Keratinocyte (primary cell): ENCODE data around the gene THSD7B. TPM values are rescaled to one million over a fixed set of nuclear protein-coding genes. Genes with fewer than 3 reads are reported as not detected.

Experiments used
- DNase-seq: peaks from one replicate; pipeline ENCODE4 v3.0.0-alpha.2; 2011; ENCODE audit warnings: low read depth, missing footprints, low spot score
- FAIRE-seq: peaks from 2 replicates; lab custom pipeline; 2011; peaks lifted over from hg19 to GRCh38; lab: Jason Lieb, UNC
- H2AFZ ChIP-seq: 2 replicates; pipeline ENCODE4 v1.6.0; 2012; ENCODE audit warnings: low read length, control low read depth, inconsistent platforms; ENCODE audit not compliant: control insufficient read depth
- H3K27ac ChIP-seq: 2 replicates; pipeline ENCODE4 v1.5.1; 2011; ENCODE audit warnings: low read length; ENCODE audit not compliant: control insufficient read depth, insufficient read depth
- H3K27me3 ChIP-seq: 3 replicates; pipeline ENCODE4 v1.6.0; 2011; ENCODE audit warnings: low read length; ENCODE audit not compliant: control insufficient read depth, insufficient read depth; ENCODE audit errors: extremely low read depth
- H3K36me3 ChIP-seq, 2 experiments: 2 replicates in 1 of 2; 3 replicates in 1 of 2; pipeline ENCODE4 v1.5.1; 2011; ENCODE audit warnings: low read length in 2 of 2, mild to moderate bottlenecking in 1 of 2; ENCODE audit not compliant: control insufficient read depth in 2 of 2, insufficient read depth in 2 of 2; ENCODE audit errors: extremely low read depth in 1 of 2
- H3K4me1 ChIP-seq: 3 replicates; pipeline ENCODE4 v1.5.1; 2011; ENCODE audit warnings: low read length; ENCODE audit not compliant: control insufficient read depth, insufficient read depth; ENCODE audit errors: extremely low read depth
- H3K4me2 ChIP-seq: 3 replicates; pipeline ENCODE4 v1.6.0; 2011; ENCODE audit warnings: low read depth, low read length; ENCODE audit not compliant: control insufficient read depth, insufficient read depth; ENCODE audit errors: extremely low read depth
- H3K4me3 ChIP-seq, 3 experiments: fragments of 200-600 bp in 1 of 3; sonication (generic) in 1 of 3; 2 replicates in 2 of 3; 3 replicates in 1 of 3; pipeline ENCODE4 v1.5.1; 2011 to 2016; ENCODE audit warnings: low read length in 3 of 3, mild to moderate bottlenecking in 3 of 3, control low read depth in 2 of 3, inconsistent platforms in 1 of 3, low read depth in 1 of 3, mixed read lengths in 1 of 3, mixed run types in 1 of 3, moderate library complexity in 1 of 3; ENCODE audit not compliant: control insufficient read depth in 2 of 3, insufficient read depth in 2 of 3; ENCODE audit errors: extremely low read depth in 1 of 3
- H3K79me2 ChIP-seq: 2 replicates; pipeline ENCODE4 v1.6.0; 2012; ENCODE audit warnings: low read length; ENCODE audit not compliant: control insufficient read depth, insufficient read depth
- H3K9ac ChIP-seq: 3 replicates; pipeline ENCODE4 v1.6.0; 2011; ENCODE audit warnings: low read length; ENCODE audit not compliant: control insufficient read depth, insufficient read depth; ENCODE audit errors: extremely low read depth
- H3K9me1 ChIP-seq: 3 replicates; pipeline ENCODE4 v1.6.0; 2011; ENCODE audit warnings: low read length; ENCODE audit not compliant: control insufficient read depth, insufficient read depth; ENCODE audit errors: extremely low read depth
- H3K9me3 ChIP-seq: 2 replicates; pipeline ENCODE4 v1.5.1; 2012; ENCODE audit warnings: low read depth, low read length; ENCODE audit not compliant: control insufficient read depth
- H4K20me1 ChIP-seq: 3 replicates; pipeline ENCODE4 v1.6.0; 2011; ENCODE audit warnings: low read length; ENCODE audit not compliant: control insufficient read depth, insufficient read depth; ENCODE audit errors: extremely low read depth
- EZH2 ChIP-seq: IDR thresholded peaks from one replicate; pipeline ENCODE4 v1.6.1; 2012; ENCODE audit warnings: inconsistent platforms, mild to moderate bottlenecking, low read length, moderate library complexity
- dilution Hi-C: fragments of 300-500 bp; cut with MboI; formaldehyde crosslinking; loops from one replicate; pipeline ENCODE4 v1.7.0; 2020; ENCODE audit warnings: low sequenced_read_pairs; ENCODE audit not compliant: extremely low pct_ligation_motif_present
- polyA plus RNA-seq, 5 experiments: library from polyadenylated mRNA; depleted of rRNA in 3 of 5; stranded (reverse) in 3 of 5; stranded (forward) in 1 of 5; unstranded in 1 of 5; fragments of >200 nt; gene quantifications; 1 replicate in 1 of 5; 2 replicates in 3 of 5; 3 replicates in 1 of 5; pipeline versions ENCODE4 v1.2.1 to v1.2.3, GENCODE V29; 2011 to 2012; ENCODE audit warnings: missing spikeins in 2 of 5, low read depth in 1 of 5, low replicate concordance in 1 of 5
- TF ChIP-seq, protein P1 (sequence below), 3 experiments: IDR thresholded peaks in 1 of 3; conservative IDR thresholded peaks in 1 of 3; optimal IDR thresholded peaks in 1 of 3; 2 replicates in 2 of 3; 3 replicates in 1 of 3; pipeline versions ENCODE3 to v1.5.1; 2011; ENCODE audit warnings: low read length in 3 of 3, mild to moderate bottlenecking in 3 of 3, moderate library complexity in 2 of 3, control low read depth in 1 of 3, inconsistent platforms in 1 of 3; ENCODE audit not compliant: insufficient read depth in 2 of 3; ENCODE audit errors: extremely low read depth in 1 of 3

THSD7B gene
- polyA plus RNA-seq, 1 donor (not counting 4 experiments of a cell fraction or from before 2014, with no cell fraction given), result 0.04 TPM

GRCh38 chr2:137333386-137334165, 568.2 kb downstream of the THSD7B start:
- no peak overlapping the region for H2AFZ ChIP-seq
- dilution Hi-C loops, result no loop called here
- DNase-seq, result no peak

DNA sequence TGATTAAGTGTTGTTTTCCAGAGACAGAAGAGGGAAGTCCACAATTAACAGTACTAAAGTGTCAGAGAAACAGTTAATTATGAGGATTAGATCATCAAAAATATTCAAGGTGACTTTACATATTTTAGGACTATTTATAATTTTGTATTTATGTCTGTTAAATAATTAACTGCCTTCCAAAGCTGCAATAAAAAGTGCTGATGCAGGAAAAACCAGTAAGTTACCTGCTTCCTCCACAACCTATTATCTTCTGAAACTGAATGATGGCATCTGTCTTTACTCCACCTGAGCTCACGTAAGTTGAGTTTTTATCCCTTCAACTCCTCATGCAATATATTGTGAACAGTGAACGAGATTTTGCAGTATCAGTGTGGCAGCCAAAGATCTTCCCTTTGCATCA, 570.7 kb downstream of the THSD7B start:
- DNase-seq, result no peak
- H3K9me1 ChIP-seq, result no peaks in the 10 kb centered on the region
- H3K9ac ChIP-seq, result no peak overlapping the region
- no peak overlapping the region for H3K27ac ChIP-seq
- H4K20me1 ChIP-seq, result no peaks in the 10 kb centered on the region
- no peak for TF ChIP-seq EZH2
- TF ChIP-seq, protein P1, sequence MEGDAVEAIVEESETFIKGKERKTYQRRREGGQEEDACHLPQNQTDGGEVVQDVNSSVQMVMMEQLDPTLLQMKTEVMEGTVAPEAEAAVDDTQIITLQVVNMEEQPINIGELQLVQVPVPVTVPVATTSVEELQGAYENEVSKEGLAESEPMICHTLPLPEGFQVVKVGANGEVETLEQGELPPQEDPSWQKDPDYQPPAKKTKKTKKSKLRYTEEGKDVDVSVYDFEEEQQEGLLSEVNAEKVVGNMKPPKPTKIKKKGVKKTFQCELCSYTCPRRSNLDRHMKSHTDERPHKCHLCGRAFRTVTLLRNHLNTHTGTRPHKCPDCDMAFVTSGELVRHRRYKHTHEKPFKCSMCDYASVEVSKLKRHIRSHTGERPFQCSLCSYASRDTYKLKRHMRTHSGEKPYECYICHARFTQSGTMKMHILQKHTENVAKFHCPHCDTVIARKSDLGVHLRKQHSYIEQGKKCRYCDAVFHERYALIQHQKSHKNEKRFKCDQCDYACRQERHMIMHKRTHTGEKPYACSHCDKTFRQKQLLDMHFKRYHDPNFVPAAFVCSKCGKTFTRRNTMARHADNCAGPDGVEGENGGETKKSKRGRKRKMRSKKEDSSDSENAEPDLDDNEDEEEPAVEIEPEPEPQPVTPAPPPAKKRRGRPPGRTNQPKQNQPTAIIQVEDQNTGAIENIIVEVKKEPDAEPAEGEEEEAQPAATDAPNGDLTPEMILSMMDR (optimal IDR thresholded peaks at IDR 0.05 in 1 of 3, IDR thresholded peaks at IDR 0.05 in 1 of 3, conservative IDR thresholded peaks at IDR 0.05 in 1 of 3; ENCODE audit: extremely low read depth in 1 of 3, insufficient read depth in 2 of 3, low read length in 3 of 3), result no peak
- H3K4me2 ChIP-seq, result no peak overlapping the region
- FAIRE-seq, result no peak
- no peak overlapping the region for H3K4me3 ChIP-seq
- no peaks in the 10 kb centered on the region for H3K79me2 ChIP-seq
- no peaks in the 10 kb centered on the region for H3K27me3 ChIP-seq
- H2AFZ ChIP-seq, result no peak overlapping the region
- no peaks in the 10 kb centered on the region for H3K36me3 ChIP-seq
- no peaks in the 10 kb centered on the region for H3K9me3 ChIP-seq
- H3K4me1 ChIP-seq, result peaks cover 9% of the 10 kb centered on the region
- dilution Hi-C loops, result no loop called here

More at GRCh38 chr2:137333386-137334165, 568.2 kb downstream of the THSD7B start:
- Histone ChIP-seq H3K9me1 (no peaks in the 10 kb centered on the region), H3K36me3 (no peaks in the 10 kb centered on the region), H3K27me3 (no peaks in the 10 kb centered on the region), H3K79me2 (no peaks in the 10 kb centered on the region), H3K9ac (no peak overlapping the region), H3K4me1 (peaks cover 9% of the 10 kb centered on the region), H3K9me3 (no peaks in the 10 kb centered on the region), H3K4me3 (no peak overlapping the region), H3K4me2 (peak overlapping the region; percentile 11), H3K27ac (no peak overlapping the region), H4K20me1 (no peaks in the 10 kb centered on the region)
- TF ChIP-seq, protein P1 (optimal IDR thresholded peaks at IDR 0.05 in 1 of 3, IDR thresholded peaks at IDR 0.05 in 1 of 3, conservative IDR thresholded peaks at IDR 0.05 in 1 of 3; ENCODE audit: extremely low read depth in 1 of 3, insufficient read depth in 2 of 3, low read length in 3 of 3), result no peak
- peak; percentile 82 for FAIRE-seq
